Ectodermal cell (in vitro differentiated cells): ENCODE measurements around the gene HOXD11.

ENCODE experiments used
- H3K27ac ChIP-seq: 2 replicates; pipeline ENCODE4 v1.7.0; 2013; ENCODE audit warnings: mild to moderate bottlenecking, low read depth, low read length; ENCODE audit not compliant: insufficient read depth, poor library complexity, severe bottlenecking
- H3K27me3 ChIP-seq: 2 replicates; pipeline ENCODE4 v1.7.0; 2013; ENCODE audit warnings: mild to moderate bottlenecking, low read length; ENCODE audit not compliant: insufficient read depth, control insufficient read depth, poor library complexity, severe bottlenecking
- H3K36me3 ChIP-seq: one replicate; pipeline ENCODE4 v1.7.0; 2013; ENCODE audit warnings: low read length; ENCODE audit not compliant: control insufficient read depth, insufficient read depth
- H3K4me1 ChIP-seq: one replicate; pipeline ENCODE4 v1.7.0; 2013; ENCODE audit warnings: low read length; ENCODE audit not compliant: control insufficient read depth, insufficient read depth
- H3K4me3 ChIP-seq: 2 replicates; pipeline ENCODE4 v1.7.0; 2013; ENCODE audit warnings: low read depth, low read length, control low read depth; ENCODE audit not compliant: insufficient read depth
- H3K9me3 ChIP-seq: 2 replicates; pipeline ENCODE4 v1.7.0; 2013; ENCODE audit warnings: mild to moderate bottlenecking, low read length, moderate library complexity; ENCODE audit not compliant: control insufficient read depth
- WGBS, 2 experiments: methylation state at CpG; one replicate each; pipeline ENCODE4 v1.1.7; 2013; ENCODE audit warnings: missing lambda C conversion rate in 2 of 2; 5-methylcytosine and 5-hydroxymethylcytosine counted together

HOXD11 gene

GRCh38 chr2:176137906-176138305 is 30.8 kb downstream of the HOXD11 start:
- H3K4me1 ChIP-seq: no peaks in the 10 kb centered on the region
- H3K36me3 ChIP-seq: no peaks in the 10 kb centered on the region
- no peak overlapping the region for H3K27ac ChIP-seq
- 70% methylated on average over 8 of the region's 8 CpGs for WGBS, 2 experiments
- H3K27me3 ChIP-seq: peaks cover 100% of the 10 kb centered on the region
- no peak overlapping the region for H3K4me3 ChIP-seq
- no peaks in the 10 kb centered on the region for H3K9me3 ChIP-seq

- WGBS, 2 experiments: 60% methylated on average over 14 of the region's 14 CpGs
- Histone ChIP-seq H3K4me3 (no peak overlapping the region), H3K4me1 (no peaks in the 10 kb centered on the region), H3K9me3 (no peaks in the 10 kb centered on the region), H3K36me3 (no peaks in the 10 kb centered on the region), H3K27me3 (peaks cover 100% of the 10 kb centered on the region), H3K27ac (no peak overlapping the region)
Measured at GRCh38 chr2:176138526-176138922, 31.4 kb downstream of the HOXD11 start.

DNA sequence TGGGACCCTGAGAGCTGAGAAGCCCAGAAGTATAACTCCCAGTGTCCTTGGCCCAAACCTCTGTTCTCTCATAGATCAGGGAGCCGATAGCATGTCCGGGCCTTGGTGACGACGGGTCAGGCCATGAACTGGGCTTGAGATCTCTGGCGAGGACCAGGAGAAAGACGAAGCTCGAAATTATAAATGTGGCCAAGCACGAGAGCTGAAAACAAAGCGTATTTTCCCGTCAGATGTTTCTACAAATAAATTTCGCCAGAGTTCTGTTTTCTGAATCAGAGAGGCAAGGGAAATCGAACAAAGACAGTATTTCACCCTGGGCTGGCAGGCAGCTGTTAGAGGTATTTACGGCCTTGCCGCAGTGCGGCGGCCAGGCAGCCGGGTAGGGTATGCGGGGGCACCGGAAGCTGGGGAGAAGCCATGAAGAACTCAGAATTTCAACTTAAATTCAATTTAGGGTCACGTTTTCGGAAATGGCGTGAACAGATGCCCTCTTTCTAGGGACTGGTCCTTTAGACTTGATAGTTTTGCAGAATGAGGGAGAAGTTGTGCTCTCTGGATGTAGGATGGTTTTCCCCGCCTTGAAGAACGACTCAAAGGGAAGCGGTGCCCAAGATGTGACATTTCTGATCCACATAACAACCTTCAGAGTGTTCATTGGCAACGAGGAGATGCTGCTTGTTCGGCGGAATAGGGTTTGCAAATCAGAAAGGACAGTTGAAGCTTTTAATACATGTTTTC is 32.0 kb downstream of the HOXD11 start:
- no peak overlapping the region for H3K27ac ChIP-seq
- H3K36me3 ChIP-seq: no peaks in the 10 kb centered on the region
- no peak overlapping the region for H3K4me3 ChIP-seq
- H3K4me1 ChIP-seq: no peaks in the 10 kb centered on the region
- no peaks in the 10 kb centered on the region for H3K9me3 ChIP-seq
- H3K27me3 ChIP-seq: peaks cover 100% of the 10 kb centered on the region
- WGBS, 2 experiments: 72% methylated on average over 28 of the region's 28 CpGs

DNA sequence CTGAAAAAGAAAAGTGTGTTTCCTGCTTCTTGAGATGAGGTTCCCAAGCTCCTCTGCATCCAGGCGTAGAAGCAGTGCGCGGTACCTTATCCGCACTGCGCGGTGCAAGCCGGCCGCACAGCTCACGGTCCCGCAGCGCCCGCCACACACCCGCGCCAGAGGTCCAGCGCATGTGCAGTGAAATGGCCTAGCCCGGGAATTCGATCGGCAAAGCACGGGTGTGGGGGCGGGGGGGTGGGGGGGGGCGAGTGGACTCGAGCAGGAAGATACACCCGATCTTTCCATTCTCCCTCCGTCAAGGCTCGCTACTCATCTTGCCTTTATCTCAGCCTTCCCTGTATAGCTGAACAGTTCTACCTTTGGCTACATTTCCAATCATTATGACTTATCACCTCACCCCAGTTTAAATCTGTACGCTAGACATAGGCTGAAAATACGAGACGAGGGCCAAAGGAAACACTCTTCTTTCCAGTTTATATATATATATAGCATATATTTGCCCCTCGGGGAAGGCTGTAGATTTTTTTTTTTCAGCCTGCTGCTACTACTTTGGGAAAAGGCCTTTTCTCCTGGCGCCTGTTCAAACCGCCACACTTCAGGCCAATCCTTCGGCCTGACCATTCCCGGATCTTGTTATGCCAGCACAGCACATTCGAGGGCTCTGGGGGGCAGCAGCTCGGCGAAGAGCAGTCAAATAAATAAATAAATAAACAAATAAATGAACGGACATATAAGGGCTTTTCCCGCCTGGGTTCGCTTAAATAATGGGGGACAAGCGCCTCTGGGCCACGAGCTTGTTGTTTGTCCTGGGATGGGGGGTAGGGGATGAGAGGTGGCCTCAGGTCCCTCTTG is 32.8 kb downstream of the HOXD11 start:
- no peak overlapping the region for H3K4me3 ChIP-seq
- no peak overlapping the region for H3K27ac ChIP-seq
- no peaks in the 10 kb centered on the region for H3K4me1 ChIP-seq
- 52 to 68% methylated on average over 37 to 39 of the region's 41 CpGs for WGBS, 2 experiments
- H3K36me3 ChIP-seq: no peaks in the 10 kb centered on the region
- H3K9me3 ChIP-seq: no peaks in the 10 kb centered on the region
- peaks cover 100% of the 10 kb centered on the region for H3K27me3 ChIP-seq

DNA sequence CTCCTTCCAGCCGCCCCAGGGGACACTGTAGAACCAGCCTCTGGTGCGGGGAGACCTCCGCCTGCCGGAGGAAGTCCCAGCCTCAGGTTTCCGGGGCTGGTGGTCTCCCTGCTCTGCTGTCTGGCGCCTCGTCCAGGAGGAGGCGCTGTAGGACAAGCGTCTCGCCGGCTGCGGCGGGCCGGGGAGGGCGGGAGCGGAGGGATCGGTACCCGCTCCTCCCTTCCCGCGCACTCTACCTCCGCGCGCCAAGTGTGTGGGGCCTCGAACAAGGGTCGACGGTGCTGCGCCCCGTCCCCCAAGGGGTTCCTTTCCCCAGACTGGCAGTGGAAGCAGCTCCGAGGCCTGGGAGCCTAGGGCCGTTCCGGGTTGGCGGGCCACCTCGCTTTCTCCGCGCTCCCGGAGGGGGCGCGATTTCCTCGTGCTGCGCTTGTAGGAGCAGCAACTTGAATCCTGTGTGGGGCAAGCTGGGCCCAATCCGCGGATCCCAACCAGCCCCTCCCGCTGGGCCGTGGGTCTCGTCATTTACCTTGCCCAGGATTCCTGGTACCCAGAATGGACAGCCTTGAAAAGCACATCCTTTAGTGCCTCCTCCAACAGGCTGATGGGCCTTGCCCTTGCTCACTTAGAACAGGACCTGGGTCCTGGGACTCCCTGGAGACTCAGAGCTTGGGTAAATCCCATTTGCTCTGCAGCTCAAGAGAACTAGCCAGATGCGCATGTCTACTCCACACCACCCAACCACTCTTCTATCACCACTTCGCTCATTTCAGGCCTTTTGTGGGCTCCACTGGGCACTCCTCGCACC is 33.6 kb downstream of the HOXD11 start:
- no peaks in the 10 kb centered on the region for H3K36me3 ChIP-seq
- no peaks in the 10 kb centered on the region for H3K9me3 ChIP-seq
- H3K4me3 ChIP-seq: peak overlapping the region; percentile 32
- no peaks in the 10 kb centered on the region for H3K4me1 ChIP-seq
- H3K27me3 ChIP-seq: peaks cover 100% of the 10 kb centered on the region
- H3K27ac ChIP-seq: no peak overlapping the region
- 6 to 7% methylated on average over 48 of the region's 48 CpGs for whole genome bisulfite sequencing, 2 experiments

GRCh38 chr2:176142281-176142680 is 35.2 kb downstream of the HOXD11 start:
- Histone ChIP-seq H3K4me3 (no peak overlapping the region), H3K36me3 (no peaks in the 10 kb centered on the region), H3K27ac (no peak overlapping the region), H3K4me1 (no peaks in the 10 kb centered on the region), H3K9me3 (no peaks in the 10 kb centered on the region), H3K27me3 (peaks cover 100% of the 10 kb centered on the region)
- WGBS, 2 experiments: 60 to 77% methylated on average over 1 to 2 of the region's 2 CpGs

DNA sequence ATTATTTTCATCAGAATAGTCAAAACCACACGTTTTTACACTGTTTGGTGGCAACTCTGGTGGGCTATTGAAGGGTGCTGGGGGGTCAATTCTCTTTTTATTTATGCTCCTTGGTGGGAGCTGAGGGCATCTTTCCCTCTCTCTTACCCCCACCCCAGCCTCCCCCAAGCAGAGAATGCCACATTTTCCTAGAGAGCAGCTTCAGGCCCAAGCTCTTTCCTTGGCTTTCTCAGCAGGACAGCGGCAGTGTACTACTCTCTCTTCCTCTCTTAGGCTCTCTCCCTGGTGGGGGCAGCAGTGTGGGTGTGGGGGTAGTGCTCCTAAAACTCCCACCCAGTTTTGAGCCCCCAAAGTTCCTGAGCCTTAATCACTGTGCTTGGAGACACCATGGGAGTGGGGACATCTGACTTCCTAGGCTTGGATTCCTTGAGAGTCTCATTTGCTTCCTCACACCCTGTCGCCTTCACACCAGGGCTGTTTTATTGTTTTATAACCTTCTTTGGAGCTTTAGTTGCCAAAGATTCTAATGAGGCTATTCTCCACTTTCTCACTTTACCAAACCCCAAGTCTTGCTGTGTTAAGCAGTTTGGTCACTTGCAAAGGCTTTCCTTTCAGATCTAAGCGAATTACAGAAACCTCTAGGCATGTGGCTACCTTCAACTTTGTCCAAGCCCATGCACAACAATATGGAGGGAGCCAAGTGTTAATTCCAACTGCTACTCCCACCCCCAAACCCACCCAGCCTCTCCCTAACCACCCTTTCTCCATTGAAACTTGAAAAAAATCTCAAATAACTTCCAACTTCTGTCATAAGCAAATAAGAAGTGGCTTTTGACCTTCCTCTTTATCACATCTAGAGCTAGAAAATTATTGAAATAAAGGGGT is 38.2 kb downstream of the HOXD11 start:
- WGBS, 2 experiments: 15 to 31% methylated on average over 3 to 4 of the region's 4 CpGs
- H3K27ac ChIP-seq: no peak overlapping the region
- no peak overlapping the region for H3K4me3 ChIP-seq
- no peaks in the 10 kb centered on the region for H3K9me3 ChIP-seq
- no peaks in the 10 kb centered on the region for H3K36me3 ChIP-seq
- no peaks in the 10 kb centered on the region for H3K4me1 ChIP-seq
- H3K27me3 ChIP-seq: peaks cover 100% of the 10 kb centered on the region

- no peaks in the 10 kb centered on the region for H3K36me3 ChIP-seq
- no peaks in the 10 kb centered on the region for H3K4me1 ChIP-seq
- 47 to 56% methylated on average over 6 of the region's 6 CpGs for WGBS, 2 experiments
- peaks cover 100% of the 10 kb centered on the region for H3K27me3 ChIP-seq
- no peak overlapping the region for H3K27ac ChIP-seq
- H3K4me3 ChIP-seq: no peak overlapping the region
- no peaks in the 10 kb centered on the region for H3K9me3 ChIP-seq
Measured at GRCh38 chr2:176146101-176146500, 39.0 kb downstream of the HOXD11 start.

DNA sequence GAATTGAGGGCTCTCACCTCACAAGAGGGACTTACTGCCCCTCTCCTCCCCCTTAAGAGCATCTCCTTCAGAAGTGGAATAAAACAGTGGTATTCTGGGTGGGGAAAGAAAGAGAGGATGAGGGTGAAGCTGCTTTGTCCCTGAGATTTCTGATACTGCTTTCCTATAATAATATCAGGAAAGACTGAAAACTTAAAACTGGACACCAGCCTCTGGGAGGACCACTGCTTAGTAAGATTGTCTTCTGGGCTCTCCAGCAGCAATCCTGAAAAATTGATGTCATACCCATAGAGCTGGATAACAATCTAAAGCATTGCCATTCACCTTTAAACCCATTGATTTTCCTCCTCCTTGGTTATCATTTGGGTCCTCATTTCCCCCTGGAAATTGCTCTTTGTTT is 39.6 kb downstream of the HOXD11 start:
- Histone ChIP-seq H3K9me3 (no peaks in the 10 kb centered on the region), H3K4me3 (no peak overlapping the region), H3K36me3 (no peaks in the 10 kb centered on the region), H3K4me1 (no peaks in the 10 kb centered on the region), H3K27ac (no peak overlapping the region), H3K27me3 (peaks cover 100% of the 10 kb centered on the region)
